ENCODE measurements around the gene ECHS1.
"Not testable (repeated sequence)": the region's sequence is repeated elsewhere in the genome, so short reads cannot be mapped to it uniquely, and the experiment has no call there.

The ECHS1 gene

DNA sequence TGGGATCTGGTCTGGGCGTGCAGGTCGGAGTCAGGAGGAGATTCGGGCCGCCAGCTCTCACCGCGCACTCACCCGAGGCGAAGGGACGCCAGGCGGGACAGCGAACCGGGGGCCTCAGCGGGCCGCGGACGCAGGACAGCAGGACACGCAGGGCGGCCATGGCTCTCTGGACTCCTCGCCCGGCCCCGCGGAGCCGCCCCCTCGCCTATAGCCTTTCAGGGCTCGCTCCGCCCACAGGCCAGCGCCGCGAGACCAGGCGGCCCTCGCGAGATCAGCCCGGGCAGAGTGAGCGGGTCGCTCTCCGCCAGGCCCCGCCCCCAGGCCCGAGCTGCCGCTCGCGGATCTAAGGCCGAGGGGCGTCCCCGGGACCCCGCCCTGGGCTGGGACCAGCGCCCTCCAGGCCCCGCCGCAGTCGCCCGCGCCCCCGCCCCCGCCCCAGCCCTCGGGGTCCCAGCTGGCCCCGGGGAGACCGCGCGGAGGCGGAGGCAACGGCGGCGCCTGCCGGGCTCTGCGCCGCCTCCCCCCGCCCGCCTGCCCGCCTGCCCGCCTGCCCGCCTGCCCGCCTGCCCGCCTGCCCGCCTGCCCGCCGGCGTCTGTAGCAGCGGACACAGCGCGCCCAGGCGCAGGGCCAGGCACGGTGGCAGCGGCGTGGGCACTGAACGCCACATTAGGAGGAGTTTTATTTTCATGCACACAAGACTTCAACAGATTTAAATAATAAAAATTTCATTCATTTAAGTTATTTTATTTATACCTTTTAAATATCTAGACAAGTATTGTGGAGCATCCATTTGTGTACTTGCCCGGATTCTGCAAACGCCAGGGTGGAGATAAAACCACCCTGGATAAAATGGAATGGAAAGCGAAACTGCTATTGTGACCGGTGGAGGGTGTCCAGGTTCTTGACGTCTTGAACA lies at the start of gene ECHS1:
Gene ECHS1 (minus strand): TSS at position 181 of the 917 bp plus-strand sequence. CDS start 21 bp downstream, at position 160.
- DNase-seq (ENCODE audit: low read depth) = peak; percentile 93

DNA sequence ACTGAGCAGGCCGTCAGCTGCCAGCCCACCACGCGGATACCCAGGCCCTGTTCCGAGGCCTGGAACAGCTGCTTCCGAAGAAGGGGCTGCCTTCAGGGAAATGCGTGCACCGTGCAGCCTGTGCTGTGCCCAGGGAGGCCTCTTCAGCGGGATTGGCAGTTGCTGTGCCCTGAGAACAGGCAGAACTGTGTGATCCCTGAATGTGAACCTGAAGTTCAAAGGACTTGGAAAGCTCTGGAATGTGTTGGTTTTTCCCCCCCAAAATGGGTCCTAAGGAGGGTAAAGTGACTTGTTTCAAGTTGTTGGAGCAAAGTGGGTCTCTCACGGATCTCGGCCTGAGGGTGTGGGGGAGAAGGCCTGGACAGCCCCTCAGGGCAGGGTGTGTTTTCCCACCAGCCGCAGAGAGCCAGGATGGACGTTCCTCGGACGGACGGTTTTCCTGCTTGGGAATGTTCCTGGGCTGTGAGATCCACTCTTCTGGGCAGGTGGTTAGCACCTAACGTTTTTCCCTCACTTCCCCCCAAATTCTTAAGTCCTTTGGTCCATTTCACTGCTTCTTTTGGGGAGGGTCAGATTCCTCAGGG lies 49.2 kb upstream of the ECHS1 start:
- no peak for DNase-seq (ENCODE audit: low read depth)

DNA sequence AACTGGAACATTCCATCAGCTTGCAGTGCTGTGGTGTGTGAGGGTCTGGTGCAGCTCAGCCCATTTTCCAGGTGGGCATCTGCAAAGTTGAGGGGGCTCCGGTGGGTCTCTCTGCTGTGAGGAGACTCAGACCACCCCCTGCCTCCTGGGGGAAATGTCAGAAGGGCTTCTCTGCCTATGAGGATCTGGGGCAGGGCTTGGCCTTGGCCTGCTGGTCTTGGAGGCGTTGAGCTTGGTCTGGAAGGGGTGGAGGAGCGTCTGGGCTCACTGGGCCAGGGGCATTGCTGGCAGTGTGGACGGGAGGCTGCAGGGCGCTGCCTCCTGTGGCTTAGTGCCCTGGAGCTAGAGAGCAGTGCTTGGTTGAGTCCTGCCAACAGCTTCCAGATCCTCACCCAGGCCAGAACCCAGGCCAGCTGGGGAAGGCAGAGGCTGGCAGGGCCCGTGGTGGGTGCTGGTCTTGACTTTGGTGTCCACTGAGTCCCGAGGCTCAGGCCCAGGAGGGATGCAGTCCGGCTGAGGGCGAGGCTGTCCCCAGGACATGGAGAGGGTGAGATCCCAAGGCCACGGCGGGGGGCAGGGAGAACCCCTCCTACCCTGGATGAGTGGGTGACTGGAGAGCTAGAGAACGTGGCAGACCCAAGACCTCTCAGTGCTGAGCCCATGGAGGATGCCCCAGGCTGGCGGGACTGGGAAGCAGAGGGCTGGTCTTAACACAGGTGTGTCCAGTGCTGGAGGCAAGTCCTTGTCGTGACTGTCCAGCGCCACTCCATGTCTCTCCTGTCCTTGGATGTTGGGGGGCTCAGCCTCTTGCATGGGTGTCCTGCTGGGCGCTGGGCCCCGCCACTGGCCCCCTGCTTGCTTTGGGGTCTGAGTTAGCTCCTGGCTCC lies 48.4 kb upstream of the ECHS1 start:
- no peak for DNase-seq (ENCODE audit: low read depth)

DNA sequence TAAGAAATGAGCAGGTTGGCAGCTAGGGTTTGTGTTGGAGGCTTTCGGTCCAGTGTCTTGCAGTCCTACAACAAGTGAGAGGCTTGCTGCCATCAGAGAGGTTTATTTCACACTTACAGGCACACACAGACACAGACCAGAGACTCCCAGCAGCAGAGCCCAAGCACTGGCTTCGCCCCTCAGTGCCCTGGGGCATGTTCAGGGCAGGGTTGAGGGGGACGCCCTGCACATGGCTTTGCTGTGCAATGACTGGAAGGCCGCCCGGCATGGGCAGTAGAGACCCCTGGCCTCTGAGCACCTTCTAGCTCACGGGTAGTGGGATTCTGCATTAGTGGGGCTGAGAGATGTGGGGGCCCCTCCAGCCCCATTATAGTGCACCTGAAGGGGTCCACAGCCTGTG lies 47.4 kb upstream of the ECHS1 start:
- no peak for DNase-seq (ENCODE audit: low read depth)

DNA sequence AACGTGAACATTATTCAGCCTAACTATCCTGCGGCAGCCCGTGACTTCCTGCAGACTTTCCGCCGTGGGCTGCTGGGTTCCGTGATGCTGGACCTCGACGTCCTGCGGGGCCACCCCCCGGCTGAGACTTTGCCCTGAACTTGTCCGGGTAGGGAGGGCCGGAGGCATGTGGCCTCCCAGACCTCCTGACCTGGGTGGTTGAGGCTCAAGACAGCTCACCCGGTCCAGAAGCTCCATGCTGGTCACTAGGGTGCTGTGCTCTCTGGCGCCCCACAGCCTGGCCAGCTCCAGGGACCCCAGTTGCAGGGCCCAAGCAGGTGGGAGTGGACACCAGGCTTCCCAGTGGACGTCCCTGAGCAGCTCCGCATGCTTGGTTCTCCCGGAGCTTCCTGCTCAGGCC lies 46.9 kb upstream of the ECHS1 start:
- DNase-seq (ENCODE audit: low read depth) = no peak

DNA sequence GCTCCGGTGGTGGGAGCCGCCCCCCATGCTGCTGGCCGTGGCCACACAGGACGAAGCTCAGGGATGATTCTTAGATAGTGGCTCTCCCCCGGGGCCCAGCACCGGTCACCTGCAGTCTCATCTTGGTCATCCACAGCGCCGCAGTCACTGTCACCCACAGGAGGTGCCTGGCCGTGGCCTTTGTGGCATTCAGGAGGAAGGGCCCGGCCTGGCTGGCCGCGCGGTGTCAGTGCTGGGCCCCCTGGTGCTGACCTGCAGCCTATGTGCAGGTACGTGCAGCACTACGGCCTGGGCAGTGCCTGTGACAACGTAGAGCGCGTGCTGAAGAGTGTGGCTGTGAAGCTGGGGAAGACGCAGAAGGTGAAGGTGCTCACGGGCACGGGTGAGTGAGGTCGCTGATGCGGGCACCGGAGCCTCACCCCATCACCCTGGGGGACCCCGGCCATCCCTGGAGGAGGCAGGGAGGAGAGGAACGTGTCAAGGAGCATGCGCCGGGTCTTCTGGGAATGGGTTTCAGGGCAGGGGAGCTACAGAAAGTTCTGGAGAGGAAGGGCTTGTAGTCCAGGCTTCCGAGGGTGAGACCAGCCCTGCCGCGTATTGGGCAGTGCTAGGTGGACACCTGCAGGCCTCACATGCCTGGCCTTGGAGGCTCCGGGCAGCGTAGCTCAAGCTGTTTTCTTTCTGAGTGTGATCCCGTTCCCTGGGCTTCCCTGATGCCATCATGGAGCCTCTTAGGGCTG lies 46.2 kb upstream of the ECHS1 start:
- no peak for DNase-seq (ENCODE audit: low read depth)

DNA sequence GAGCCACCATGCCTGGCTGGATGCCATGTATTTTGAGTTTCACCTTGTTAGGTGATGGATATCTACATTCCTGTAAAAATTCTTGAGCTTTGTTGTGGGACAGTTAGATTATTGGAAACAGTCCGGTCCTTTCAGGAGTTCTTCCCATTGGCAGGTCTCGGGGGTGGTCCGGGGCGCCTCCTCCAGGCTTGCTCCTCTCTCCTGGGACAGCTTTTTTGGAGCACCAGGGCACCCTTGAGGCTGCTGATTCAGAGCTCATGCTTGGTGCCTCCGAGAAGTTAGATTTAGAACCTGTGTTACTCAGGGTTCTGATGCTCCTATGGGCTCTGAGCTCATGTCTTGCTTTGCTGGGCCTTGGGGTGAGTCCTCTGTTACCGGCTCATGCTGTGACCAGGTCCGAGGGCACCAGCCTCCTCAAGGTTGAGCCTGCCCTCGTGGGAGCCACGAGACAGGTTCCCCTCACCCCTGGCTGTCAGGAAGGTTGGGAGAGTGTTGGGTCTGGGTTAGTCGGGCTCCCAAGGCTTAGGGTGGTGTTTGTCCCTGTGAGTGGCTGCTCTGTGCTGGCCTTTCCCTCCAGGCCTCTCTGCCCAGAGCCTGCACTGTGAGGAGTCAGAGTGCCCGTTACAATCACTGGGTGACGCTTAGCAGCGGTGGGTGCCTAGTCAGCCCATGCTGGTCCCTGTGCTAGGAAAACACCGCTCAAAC lies 45.3 kb upstream of the ECHS1 start:
- DNase-seq (ENCODE audit: low read depth) = no peak

DNA sequence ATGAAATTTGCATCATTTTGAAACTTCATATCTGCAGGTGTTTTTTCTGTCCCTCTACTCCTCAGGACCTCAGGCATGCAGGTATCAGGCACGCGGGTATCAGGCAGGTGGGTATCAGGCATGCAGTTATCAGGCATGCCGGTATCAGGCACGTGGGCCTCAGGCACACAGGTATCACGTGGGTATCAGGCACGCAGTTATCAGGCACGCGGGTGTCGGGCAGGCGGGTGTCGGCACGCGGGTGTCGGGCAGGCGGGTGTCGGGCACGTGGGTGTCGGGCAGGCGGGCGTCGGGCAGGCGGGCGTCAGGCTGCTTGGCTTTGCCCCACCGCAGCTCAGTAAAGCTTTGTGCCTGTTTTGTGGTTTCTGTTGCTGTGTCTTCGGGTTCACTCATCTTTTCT lies 42.6 kb upstream of the ECHS1 start:
- DNase-seq (ENCODE audit: low read depth) = no peak

DNA sequence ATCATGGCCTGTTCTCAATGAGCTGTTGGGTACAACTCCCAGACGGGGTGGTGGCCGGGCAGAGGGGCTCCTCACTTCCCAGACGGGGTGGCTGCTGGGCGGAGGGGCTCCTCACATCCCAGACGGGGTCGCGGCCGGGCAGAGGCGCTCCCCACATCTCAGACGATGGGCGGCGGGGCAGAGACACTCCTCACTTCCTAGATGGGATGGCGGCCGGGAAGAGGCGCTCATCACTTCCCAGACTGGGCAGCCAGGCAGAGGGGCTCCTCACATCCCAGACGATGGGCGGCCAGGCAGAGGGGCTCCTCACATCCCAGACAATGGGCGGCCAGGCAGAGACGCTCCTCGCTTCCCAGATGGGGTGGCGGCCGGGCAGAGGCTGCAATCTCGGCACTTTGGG lies 41.2 kb upstream of the ECHS1 start:
- DNase-seq (ENCODE audit: low read depth) = not testable (repeated sequence)

DNA sequence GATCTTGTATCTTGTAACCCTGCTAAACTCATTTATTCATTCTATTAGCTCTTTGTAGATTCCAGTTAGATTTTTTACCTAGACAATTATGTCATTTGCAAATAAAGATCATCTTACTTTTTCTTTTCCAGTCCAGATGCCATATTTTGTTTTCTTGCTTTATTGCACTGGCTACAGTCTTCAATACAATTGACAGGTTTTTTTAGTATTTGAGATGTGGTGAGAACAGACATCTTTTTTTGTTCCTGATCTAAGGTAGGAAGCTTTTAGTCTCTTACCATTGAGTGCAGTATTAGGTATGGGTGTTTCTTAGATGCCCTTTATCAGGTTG lies 39.2 kb upstream of the ECHS1 start:
- no peak for DNase-seq (ENCODE audit: low read depth)

DNA sequence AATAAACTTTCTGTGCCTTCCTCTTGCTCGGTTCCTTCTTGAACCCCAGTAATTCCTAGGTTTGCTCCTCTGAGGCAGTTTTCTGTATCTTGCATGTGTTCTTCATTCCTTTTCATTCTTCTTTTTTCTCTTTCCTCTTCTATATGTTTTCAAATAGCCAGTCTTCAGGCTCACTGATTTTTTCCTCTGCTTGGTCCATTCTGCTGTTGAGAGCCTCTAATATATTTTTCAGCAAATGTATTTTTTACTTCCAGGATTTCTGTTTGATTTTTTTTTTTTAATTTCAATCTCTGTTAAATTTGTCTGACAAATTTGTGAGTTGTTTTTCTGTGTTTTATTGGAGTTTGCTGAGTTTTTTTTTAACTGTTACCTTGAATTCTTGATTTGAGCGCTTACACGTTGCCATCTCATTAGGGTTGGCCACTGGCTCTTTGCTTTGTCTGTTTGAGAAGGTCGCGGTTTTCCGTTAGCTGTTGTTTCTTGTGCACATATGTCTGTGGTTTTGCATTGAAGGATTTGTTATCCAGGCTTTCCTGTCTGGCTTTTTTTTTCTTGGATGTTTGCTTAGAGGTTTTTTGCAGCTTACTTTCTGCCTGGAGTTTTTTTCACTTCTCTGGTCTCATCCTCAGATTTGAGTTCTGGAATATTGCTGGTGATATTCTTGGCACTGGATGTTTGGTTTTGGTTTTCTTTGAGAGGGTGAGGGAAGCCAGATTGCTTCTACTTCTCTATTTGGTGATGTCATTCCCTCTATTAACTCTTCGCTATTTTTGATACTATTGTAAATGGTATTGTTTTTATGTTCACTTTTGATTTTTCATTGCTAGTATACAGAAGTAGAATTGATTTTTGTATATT lies 38.6 kb upstream of the ECHS1 start:
- DNase-seq (ENCODE audit: low read depth) = no peak

DNA sequence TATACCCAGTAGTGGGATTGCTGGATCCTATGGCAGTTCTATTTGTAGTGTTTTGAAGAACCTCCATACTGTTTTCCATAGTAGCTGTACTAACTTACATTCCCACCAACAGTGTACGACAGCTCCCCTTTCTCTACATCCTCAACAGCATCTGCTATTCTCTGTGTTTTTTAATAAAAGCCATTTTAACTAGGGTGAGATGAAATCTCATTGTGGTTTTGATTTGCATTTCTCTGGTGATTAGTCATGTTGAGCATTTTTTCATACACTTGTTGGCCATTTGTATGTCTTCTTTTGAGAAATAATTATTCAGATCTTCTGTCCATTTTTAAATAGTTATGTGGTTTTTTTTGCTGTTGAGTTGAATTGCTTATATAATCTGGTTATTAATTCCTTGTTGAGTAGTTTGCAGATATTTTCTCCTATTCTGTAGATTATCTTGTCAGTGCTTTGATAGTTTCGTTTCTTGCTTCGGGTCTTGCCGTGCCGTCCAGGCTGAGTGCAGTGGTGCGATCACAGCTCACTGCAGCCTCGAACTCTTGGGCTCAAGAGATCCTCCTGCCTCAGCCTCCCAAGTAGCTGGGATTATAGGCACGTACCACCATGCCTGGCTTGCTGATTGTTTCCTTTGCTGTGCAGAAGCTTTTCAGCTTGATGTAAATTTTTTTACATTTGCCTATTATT lies 32.8 kb upstream of the ECHS1 start:
- DNase-seq (ENCODE audit: low read depth) = peak; percentile 49

DNA sequence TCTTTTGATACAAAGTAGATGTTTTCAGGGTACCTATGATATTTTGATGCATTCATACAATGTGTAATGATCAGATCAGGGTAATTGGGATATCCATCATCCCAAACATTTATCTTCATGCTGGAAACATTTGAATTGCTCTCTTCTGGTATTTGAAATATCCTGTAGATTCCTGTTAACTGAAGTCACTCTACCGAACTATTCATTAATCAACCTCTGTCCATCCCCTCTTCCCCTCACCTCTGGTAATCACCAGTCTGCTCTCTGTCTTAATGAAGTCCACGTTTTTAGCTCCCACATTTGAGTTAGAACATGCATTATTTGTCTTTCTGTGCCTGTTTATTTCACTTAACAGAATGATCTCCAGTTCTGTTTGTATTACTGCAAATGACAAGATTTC lies 32.1 kb upstream of the ECHS1 start:
- DNase-seq (ENCODE audit: low read depth) = peak; percentile 27

DNA sequence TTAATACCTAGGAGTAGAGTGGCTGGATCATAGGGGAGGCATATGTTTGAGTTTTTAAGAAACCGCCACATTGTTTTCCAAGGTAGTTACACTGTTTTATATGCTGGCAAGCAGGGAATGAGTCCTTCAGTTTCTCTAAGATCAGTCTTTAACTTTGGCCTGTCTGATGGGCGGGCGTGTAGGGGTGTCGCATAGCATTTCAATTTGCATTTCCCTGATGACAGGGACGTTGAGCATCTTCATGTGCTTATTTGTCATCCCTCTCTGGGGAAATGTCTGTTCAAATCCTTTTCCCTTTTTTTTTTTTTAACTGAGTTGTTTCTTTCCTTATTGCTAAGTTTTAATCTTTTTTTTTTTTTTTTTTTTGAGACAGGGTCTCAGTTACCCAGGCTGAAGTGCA lies 30.6 kb upstream of the ECHS1 start:
- DNase-seq (ENCODE audit: low read depth) = no peak

DNA sequence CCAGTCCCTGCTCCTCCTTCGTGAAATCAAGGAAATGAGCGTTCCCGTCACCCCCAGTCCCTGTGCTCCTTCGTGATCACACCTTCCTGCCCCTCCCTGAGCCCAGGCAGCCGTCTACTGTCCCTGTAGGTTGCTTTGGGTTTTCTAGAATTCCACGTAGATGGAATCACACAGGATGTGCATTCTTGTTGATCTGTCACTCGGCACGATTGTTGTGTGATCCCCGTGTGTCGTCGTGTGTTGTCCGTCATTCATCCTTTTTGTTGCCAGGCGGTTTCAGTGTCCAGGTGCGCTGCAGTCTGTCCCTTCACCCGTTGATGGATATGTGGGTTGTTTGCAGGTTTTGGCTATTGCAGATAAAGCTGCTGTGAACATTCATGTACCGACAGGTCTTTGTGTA lies 30.2 kb upstream of the ECHS1 start:
- no peak for DNase-seq (ENCODE audit: low read depth)

DNA sequence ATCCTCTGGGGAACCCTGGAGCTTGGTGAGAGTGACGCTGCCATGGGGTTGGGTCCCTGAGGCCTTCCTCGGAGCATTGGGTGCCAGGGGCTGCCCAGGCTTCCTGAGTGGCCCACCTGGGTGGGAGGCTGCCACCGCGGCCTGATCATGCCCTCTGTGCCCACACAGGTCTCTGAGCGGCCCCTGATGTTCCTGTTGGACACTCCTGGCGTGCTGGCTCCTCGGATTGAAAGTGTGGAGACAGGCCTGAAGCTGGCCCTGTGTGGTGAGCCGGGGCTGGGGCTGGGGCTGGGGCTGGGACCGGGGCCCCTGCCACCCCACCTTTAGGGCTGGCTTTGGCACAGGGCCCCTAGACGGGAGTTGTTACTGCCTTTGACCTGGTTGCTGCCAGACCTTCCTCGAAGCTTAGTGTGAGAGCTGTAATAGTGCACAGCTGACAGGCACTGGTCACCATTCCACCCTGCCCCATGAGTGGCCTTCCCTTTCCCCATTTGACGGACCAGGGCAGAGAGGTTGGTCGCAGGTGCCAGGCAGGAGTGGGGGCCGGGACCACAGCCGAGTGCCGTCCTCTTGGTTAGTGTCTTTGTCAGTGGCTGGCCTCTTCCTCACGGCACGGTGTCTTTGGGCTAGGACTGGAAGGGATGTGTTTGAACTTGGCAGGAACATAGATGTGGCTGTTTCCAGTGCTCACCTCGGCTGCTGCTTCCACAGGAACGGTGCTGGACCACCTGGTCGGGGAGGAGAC lies 29.0 kb upstream of the ECHS1 start:
- no peak for DNase-seq (ENCODE audit: low read depth)

DNA sequence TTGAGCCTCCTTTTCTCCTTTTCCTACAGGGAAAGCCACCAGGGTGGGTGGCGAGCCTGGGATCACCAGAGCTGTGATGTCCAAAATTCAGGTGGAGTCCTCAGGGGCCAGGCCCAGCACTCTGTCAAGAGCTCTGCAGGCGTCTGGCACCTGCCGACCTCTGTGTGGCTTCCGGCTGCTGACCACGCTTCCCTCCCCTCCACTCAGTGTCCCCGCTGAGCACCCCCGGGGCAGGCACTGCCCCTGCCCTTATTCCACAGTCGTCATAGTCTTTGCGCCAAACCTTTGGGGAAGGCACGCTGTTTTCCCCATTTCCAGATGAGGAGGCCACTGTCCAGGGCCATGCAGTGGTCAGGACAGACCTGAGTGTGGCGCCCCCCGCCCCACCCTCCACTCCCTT lies 28.3 kb upstream of the ECHS1 start:
- DNase-seq (ENCODE audit: low read depth) = no peak

DNA sequence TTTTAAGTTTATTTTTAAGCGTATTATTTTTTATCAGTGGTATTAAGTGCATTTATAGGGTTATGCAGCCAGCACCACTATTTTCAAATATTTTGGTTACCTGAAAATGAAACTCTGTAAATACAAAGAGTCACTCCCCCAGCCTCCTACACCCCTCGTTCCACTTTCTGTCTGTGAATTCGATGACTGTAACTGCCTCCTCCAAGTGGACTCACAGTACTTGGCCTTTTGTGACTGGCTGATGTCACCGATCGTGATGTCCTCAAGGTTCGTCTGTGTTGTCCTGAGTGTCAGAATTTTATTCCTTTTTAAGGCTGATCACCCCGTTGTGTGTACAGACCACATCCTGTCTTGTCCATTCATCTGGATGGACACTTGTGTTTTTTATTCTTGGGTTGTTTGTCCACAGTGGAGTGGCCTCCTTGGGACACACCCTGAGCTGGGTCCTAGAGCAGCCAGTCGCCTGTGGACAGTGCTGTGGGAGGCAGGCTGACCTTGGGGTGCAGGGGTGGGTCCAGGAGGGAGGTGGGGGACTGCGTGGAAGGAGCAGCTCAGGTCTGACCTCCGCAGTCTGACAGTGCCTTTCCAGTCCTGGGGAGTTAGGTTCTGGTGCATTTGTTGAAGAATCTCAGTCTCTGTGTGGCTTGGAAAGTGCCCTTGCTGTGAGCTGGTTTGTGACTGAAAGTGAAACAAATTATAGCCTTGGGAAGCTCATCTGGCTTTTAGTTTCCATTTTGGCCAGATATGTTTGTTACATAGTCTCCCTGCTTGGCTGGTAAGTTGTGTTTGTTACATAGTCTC lies 27.7 kb upstream of the ECHS1 start:
- DNase-seq (ENCODE audit: low read depth) = no peak

All from ELR (cell line).